A673 (cell line): ENCODE measurements around the gene SIMC1.
"Not testable (repeated sequence)": the region's sequence is repeated elsewhere in the genome, so short reads cannot be mapped to it uniquely, and the experiment has no call there.

ENCODE experiments used
- EZH2 ChIP-seq: fragments of 200-600 bp; sonication (generic); IDR thresholded peaks from 2 replicates; pipeline ENCODE4 v1.6.1; 2017; ENCODE audit warnings: borderline replicate concordance, low read depth, mild to moderate bottlenecking, mixed read lengths, antibody characterized with exemption, low read length; ENCODE audit not compliant: poor library complexity, severe bottlenecking
- TF ChIP-seq, protein P1 (sequence below): fragments of 300-800, 200-600 bp; sonication (generic); conservative IDR thresholded peaks from 2 replicates; pipeline ENCODE4 v1.5.1; 2017; ENCODE audit warnings: low read depth, mild to moderate bottlenecking, antibody characterized with exemption, low read length, moderate library complexity, mixed read lengths

DNA sequence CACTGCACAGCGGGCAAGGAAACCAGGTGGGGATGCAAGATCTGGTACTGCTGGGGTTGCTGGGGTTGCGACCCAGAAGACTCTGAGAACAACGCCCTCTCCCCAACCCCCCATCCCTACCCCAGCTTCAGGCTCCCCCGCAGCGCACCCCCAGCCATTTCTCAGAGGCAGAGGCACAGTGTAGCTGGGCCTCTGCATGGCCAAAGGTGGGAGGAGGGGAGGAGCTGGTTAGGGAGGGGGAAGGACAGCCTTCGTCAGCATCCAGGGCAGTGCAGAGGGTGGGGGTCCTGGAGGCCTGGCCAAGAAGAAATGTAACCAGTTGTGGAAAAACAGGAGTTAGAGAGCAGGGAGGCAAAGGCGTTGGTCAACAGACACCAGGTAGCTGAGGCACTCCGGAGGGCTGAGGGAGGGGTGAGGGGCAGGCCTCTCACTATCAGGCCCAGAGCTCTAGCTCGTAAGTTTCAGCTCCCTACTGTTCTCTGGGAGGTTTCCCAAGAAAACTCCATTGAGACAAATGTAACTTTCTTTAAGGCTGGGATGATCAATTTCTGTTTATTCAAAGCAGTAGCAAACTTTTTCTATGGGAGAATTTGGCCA lies 38.3 kb upstream of the SIMC1 start:
- TF ChIP-seq, protein P1, sequence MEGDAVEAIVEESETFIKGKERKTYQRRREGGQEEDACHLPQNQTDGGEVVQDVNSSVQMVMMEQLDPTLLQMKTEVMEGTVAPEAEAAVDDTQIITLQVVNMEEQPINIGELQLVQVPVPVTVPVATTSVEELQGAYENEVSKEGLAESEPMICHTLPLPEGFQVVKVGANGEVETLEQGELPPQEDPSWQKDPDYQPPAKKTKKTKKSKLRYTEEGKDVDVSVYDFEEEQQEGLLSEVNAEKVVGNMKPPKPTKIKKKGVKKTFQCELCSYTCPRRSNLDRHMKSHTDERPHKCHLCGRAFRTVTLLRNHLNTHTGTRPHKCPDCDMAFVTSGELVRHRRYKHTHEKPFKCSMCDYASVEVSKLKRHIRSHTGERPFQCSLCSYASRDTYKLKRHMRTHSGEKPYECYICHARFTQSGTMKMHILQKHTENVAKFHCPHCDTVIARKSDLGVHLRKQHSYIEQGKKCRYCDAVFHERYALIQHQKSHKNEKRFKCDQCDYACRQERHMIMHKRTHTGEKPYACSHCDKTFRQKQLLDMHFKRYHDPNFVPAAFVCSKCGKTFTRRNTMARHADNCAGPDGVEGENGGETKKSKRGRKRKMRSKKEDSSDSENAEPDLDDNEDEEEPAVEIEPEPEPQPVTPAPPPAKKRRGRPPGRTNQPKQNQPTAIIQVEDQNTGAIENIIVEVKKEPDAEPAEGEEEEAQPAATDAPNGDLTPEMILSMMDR = not testable (repeated sequence)
- not testable (repeated sequence) for TF ChIP-seq EZH2
